GM18873 (cell line): ENCODE measurements around the gene CAMK1.

Source experiments
- ATAC-seq: cut with Tn5 transposase; IDR thresholded peaks from one replicate; pipeline ENCODE4 v1.9.1; 2021; ENCODE audit warnings: mild to moderate bottlenecking, moderate library complexity, moderate number of reproducible peaks; ENCODE audit not compliant: unreplicated experiment, low FRiP score

Gene CAMK1

GRCh38 chr3:9793161-9793781 is 23.5 kb upstream of the CAMK1 start:
- ATAC-seq = no peak

GRCh38 chr3:9792405-9793160 is 22.8 kb upstream of the CAMK1 start, which contains the start of the genes ARPC4 and TADA3:
Gene ARPC4 (plus strand): TSS chr3:9793082. CDS start chr3:9793122, 40 bp downstream.
Gene TADA3 (minus strand): TSS chr3:9792473. CDS start chr3:9791466, 1,007 bp downstream.
- ATAC-seq = peak; percentile 80

GRCh38 chr3:9791790-9792404 is 22.1 kb upstream of the CAMK1 start:
- no peak for ATAC-seq

GRCh38 chr3:9791127-9791526 is 21.4 kb upstream of the CAMK1 start:
- no peak for ATAC-seq

GRCh38 chr3:9787714-9788113 is 18.0 kb upstream of the CAMK1 start:
- ATAC-seq = no peak

- no peak for ATAC-seq
Measured at GRCh38 chr3:9786825-9787669, 17.3 kb upstream of the CAMK1 start.

- no peak for ATAC-seq
Measured at GRCh38 chr3:9786209-9786739, 16.5 kb upstream of the CAMK1 start.

- no peak for ATAC-seq
Measured at GRCh38 chr3:9785602-9786001, 15.9 kb upstream of the CAMK1 start.

GRCh38 chr3:9784965-9785364 is 15.2 kb upstream of the CAMK1 start:
- no peak for ATAC-seq

- ATAC-seq = no peak
Measured at GRCh38 chr3:9783954-9784353, 14.2 kb upstream of the CAMK1 start.

- ATAC-seq = no peak
Measured at GRCh38 chr3:9782770-9783169, 13.0 kb upstream of the CAMK1 start.

GRCh38 chr3:9781978-9782603 is 12.3 kb upstream of the CAMK1 start:
- no peak for ATAC-seq

- no peak for ATAC-seq
Measured at GRCh38 chr3:9781551-9781950, 11.8 kb upstream of the CAMK1 start.

GRCh38 chr3:9780910-9781309 is 11.2 kb upstream of the CAMK1 start:
- ATAC-seq = no peak

GRCh38 chr3:9780458-9780812 is 10.7 kb upstream of the CAMK1 start:
- no peak for ATAC-seq

GRCh38 chr3:9779721-9780457 is 10.1 kb upstream of the CAMK1 start:
- ATAC-seq = no peak

- no peak for ATAC-seq
Measured at GRCh38 chr3:9779075-9779593, 9.4 kb upstream of the CAMK1 start.

GRCh38 chr3:9778143-9779074 is 8.7 kb upstream of the CAMK1 start:
- ATAC-seq = no peak
